Hematopoietic multipotent progenitor cell treated with erythropoietin and hydrocortisone succinate and interleukin-3 and kit ligand, for 4 days (in vitro differentiated cells): Measurements from ENCODE around the gene CDRT4.

Source experiments
- DNase-seq: peaks from one replicate; pipeline ENCODE4 v3.0.0-alpha.2; 2015

Gene CDRT4

DNA sequence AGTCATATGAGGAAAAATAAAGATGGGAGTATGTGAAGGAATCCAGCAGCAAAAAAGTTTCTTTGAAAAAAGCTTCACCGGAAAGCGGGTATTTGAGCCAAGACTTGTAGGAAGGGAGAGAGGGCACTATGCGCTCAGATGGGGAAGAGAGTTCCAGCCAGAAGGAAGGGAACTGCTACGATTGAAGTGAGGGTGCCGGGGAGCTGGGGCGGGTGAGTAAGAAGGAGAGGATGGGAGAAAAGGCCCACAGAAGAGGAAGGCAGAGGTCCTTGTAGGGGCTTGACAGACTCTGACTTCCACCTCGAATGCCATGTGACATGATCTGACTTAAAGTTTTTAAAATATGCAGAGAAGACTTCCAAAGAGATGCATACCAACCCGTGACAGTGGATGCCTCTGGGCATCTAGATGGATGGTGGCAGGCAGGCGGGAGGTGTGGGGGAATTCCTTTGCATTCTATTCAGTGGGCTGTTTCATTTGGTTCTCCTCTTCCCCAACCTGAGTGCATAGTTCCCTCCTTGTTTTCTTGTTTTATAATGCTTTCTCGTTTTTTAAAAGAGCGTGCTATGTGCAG lies 44.9 kb downstream of the CDRT4 start:
- no peak for DNase-seq

- no peak for DNase-seq
Measured at GRCh38 chr17:15418781-15419180, 48.6 kb downstream of the CDRT4 start.

DNA sequence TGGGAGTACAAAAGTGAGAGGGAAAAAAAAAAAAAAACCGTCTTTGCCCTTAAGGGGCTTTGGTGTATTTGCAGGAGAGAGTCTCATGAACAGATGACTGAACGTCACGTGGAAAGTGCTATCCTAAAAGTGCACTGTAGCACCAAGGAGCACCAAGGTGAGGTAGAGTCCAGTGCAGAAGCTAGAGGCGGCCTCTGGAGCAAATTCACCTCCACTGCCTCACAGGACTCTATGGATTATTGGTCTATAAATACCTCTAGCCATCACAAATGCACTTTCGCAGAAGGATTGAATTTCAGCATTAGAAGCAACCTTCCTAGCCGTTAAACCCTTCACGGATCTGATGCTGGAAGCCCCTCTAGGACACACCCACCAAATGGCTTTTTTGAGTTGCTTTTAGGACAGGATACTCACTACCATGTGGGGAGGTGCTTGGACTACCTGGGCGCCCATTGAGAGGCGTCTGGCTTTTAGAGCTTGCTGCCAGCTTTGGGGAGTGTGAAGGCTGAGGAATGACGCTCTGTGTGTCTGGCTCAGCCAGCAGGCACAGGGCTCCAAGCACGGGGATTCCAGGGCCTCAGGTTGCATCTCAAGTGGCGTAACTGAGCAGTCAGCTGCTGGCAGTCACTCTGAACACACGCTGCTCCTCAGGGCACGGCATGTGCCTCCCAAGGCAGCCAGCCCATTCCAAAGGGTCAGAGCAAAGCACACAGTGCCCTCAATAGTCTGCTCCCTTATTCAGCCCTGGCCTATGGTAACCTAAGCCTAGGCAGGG lies 52.7 kb downstream of the CDRT4 start:
- no peak for DNase-seq

- no peak for DNase-seq
Measured at GRCh38 chr17:15413101-15413771, 54.2 kb downstream of the CDRT4 start.

GRCh38 chr17:15412606-15413005 lies 54.8 kb downstream of the CDRT4 start:
- DNase-seq = no peak

DNA sequence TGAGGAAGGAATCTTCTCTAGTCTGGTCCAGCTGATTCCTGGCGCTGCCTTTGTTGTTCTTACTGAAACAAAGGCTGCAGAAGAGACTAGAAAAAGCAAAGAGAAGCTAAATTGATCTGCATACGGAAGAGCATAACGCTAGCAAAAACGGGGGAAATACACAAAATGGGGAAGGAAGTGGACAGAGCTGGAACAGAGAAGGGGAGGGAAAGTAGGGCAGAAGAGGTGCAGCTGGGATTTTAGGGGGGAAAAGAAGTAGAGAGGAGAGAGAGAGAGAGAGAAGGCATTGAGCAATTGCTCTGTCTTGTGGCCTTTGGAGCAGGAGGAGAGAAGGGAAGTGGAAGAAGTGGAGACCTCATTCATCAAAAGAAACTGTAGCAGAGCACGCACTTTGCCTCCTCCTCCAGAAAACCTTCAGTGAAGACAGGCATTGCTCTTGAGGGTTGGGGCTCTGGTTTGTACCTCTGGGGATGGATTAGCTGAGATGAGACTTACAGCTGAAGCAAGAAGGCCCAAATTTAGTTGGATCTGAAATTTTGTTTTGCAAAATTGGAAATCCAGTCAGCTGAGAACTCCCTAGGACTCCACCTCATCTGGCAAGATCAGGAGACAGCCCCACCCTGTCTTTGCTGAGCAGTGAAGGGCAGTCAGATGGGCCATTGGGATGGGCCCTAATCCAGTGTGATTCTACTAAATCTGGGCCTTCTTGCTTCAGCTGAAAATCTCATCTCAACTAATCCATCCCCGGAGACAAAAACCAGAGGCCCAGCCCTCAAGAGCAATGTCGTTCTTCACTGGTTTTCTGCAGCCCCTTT lies 55.8 kb downstream of the CDRT4 start:
- DNase-seq = peak; percentile 54

GRCh38 chr17:15409721-15410250 lies 57.6 kb downstream of the CDRT4 start:
- no peak for DNase-seq

DNA sequence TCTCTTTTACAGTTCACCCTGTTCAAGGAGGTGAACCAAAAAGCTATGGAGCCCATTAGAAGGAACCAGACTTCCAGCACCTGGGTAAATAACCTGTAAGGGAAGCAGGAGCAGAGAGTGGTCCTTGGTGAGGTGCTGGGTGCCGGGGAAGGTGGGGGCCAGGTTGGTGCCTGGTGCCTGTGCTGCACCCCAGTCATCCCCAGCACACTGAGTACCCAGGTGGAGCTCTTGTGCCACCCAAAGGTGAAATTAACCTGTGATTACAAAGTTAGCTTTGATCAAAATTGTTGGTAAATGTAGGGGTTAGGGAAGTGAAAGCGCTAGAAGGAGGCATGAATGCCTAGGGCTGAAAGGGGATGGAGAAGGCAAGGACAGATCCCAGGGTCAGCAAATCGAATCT lies 58.6 kb downstream of the CDRT4 start:
- DNase-seq = no peak

DNA sequence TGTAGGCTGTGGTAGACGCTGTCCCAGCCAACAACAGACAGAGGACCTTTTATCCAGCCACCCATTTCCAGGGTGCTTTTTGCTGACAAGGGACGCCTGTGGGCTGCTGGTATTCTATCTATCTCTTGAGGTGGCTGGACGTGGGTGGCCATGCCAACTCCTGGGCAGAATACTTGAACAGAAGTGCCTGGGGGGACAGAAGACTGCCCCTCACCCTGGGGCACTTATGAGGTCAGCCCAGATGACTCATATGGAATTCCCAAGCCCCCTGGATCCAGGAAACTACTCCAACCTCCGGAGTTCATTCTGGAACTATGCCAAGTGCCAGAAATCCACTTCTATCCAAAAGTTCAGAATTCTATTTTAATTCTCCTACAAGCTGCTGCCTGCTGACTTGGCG lies 61.3 kb downstream of the CDRT4 start:
- no peak for DNase-seq

DNA sequence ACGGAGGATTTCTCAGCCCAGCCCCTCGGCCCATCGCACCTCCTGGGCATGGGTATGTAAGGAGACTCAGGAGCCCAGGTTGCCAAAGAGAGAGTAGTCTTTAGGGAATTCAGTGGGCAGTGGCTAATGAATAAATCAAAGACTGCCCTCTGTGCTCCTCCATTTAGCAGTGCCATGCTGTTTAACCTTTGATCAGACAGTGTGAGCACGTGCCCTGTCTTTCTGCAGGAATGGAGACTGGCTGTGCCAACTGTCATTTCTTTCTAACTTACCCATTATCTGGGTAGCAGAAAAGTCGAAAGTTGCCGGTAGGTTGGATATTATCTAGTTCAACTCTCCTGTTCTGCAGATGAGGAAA lies 62.4 kb downstream of the CDRT4 start:
- DNase-seq = no peak

GRCh38 chr17:15404106-15405057 lies 63.0 kb downstream of the CDRT4 start:
- no peak for DNase-seq

DNA sequence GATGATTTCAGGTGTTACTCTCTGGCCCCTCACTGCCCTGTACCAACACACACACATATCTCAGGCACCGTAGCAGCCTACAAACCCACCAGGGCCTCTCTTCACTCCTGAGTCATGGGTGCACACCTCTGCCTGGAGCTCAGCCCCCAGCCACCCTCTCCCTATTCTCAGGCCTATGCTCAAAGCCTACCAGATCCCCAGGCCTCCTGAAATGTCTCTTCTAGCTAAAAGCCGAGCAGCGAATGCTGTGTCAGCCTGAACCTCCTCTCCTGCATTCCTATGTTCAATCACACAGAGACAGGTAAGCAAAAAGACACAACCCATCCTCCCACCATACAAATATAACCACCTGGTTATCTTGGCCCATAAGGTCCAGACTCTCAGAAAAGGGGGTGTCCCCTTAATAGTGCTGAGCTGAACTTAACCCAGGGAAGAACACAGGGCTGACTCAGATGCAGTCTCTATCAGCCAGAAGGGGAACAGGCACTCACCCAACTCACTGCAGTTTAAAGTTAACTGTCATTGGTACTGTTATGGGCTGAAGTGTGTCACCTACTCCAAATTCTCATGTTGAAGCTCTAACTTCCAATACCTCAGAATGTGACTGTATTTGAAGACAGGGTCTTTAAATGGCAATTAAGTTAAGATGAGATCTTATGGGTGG lies 64.0 kb downstream of the CDRT4 start:
- no peak for DNase-seq

- DNase-seq = no peak
Measured at GRCh38 chr17:15399443-15399842, 68.0 kb downstream of the CDRT4 start.

- no peak for DNase-seq
Measured at GRCh38 chr17:15398736-15399331, 68.6 kb downstream of the CDRT4 start.

GRCh38 chr17:15398291-15398690 lies 69.1 kb downstream of the CDRT4 start:
- peak; percentile 76 for DNase-seq

- DNase-seq = peak; percentile 68
Measured at GRCh38 chr17:15397620-15398019, 69.8 kb downstream of the CDRT4 start.

- no peak for DNase-seq
Measured at GRCh38 chr17:15395091-15395490, 72.3 kb downstream of the CDRT4 start.

GRCh38 chr17:15393414-15393813 lies 74.0 kb downstream of the CDRT4 start:
- DNase-seq = no peak

DNA sequence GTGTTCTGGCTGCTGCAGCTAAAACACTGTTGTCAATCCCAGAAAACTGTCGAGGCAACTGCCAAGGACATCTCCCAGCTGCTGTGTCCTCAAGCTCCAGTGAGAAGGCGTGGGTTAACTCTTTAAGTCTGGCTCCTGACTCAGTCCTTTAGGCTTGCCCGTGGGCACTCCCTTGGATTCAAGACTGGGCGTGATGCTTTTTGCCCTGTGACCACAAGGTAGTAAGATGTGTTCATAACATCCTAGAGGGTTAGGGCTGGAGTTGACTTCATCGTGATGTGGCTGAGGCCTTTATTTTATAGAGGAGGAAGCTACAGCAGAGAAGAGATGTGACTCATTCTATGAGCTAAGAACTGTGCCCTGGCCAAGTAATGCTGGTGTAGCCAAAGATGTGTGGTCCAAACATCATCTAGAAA lies 75.1 kb downstream of the CDRT4 start:
- DNase-seq = no peak

- no peak for DNase-seq
Measured at GRCh38 chr17:15388356-15389041, 78.9 kb downstream of the CDRT4 start.
